H4 (cell line): ENCODE data around the gene COLQ. TPM values are rescaled to one million over a fixed set of nuclear protein-coding genes. Genes with fewer than 3 reads are reported as not detected.

Experiments used
- DNase-seq: peaks from one replicate; pipeline ENCODE4 v3.0.0-alpha.2; 2015; ENCODE audit warnings: low spot score
- total RNA-seq: library from RNA; depleted of rRNA; stranded (reverse); fragments of >200 nt; shearing (Covaris generic); gene quantifications from 2 replicates; pipeline ENCODE4 v1.2.3, GENCODE V29; 2014

The COLQ gene
- total RNA-seq, 1 experiment from 2014 or later = not detected

DNA sequence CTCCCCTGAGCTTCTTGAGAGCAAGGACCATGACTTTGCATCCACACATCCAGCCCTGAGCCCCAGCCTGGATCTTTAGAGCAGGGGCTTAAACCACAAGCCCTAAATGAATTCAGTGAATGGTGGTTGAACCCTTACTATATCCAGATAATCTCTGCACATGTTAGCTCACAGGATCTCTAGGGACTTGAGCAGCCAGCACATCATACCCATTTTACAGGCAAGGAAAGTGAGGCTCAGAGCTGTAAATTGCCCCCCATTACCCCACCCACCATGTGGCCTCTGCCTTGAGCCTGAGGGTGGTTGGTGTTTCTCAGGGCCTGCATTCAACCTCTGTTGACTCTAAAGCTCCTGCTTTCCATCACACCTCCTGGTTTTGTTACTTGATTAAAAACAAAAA, 66.5 kb downstream of the COLQ start:
- DNase-seq = no peak

GRCh38 chr3:15453991-15454625, 67.4 kb downstream of the COLQ start:
- DNase-seq = no peak

- DNase-seq = no peak
Observed at GRCh38 chr3:15453501-15453900, 68.0 kb downstream of the COLQ start.

- no peak for DNase-seq
Observed at GRCh38 chr3:15452961-15453360, 68.5 kb downstream of the COLQ start.

GRCh38 chr3:15452156-15452555, 69.3 kb downstream of the COLQ start:
- DNase-seq = no peak

GRCh38 chr3:15451216-15452113, 70.0 kb downstream of the COLQ start:
- no peak for DNase-seq

- no peak for DNase-seq
Observed at GRCh38 chr3:15450438-15451215, 70.9 kb downstream of the COLQ start.

DNA sequence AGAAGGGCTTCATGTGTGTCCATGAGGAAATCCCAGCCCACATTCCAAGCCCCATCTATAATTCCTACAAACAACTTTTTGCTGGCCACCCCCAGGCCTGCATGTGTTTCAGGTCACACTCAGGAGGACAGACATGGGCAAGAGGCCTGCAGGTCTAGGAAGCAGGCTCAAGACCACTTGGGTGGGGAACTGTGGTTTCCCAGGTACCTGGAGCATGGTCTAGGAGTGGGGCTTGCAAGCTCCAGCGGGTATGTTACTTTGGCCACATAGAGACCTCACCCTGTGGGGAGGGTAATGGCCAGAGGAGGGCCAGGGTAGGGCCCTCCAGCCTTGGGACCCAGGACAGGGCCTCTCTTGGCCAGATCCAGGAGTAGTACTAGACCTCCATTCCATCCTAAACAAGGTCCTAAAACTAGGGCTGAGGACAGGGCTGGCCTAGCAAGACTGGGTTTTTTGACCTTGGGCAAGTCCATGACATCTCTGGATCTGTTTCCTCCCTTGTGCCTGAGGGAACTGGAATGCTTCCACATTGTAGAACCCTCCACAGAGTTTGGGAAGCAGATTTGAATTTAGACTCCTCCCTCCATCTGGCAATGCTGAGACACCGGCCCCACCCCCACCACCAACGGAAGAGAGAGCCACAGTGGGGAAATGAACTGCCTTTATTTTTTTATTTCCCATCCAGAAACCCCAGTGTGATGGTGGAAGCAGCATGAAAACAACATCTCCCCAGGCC, 71.8 kb downstream of the COLQ start:
- DNase-seq = no peak

GRCh38 chr3:15443826-15444524, 77.5 kb downstream of the COLQ start:
- DNase-seq = peak; percentile 17

- DNase-seq = no peak
Observed at GRCh38 chr3:15440891-15441290, 80.6 kb downstream of the COLQ start.

DNA sequence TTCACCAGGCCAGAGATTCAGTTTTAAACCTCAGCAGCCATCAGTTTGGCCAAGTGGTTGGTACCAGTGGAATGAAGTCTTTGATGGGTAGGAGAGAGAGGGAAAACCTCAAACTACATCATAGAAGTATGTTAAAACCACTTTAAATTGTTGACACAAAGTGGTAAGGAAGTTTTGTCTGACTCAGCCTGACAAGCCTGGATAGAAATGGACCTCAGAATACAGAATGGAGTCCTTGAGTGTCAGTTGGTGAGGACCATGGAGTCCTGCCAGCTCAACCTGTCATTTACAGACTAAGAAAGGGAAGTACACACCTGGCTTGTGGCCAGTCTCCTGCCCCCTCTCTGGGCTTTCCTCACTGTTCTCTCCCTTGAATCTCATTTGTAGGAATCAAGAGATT, 82.0 kb downstream of the COLQ start:
- no peak for DNase-seq

DNA sequence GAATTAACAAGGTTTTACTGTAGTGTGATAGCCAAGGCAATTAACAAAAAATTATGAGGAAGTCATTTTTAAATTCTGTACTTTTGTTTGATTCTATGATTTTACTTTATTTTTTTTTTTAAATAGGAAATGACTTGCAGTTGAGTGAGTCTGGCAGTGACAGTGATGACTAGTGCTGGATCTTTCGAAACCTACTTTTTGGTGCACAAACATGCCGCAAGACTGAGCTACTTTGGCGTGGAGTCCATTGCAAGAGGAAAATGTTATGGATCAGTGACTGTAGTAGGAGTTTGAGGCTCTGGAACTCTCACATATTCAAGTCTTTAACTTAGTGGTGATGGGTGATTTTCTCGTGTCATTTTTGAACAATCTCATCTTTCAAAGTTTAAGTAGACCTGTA, 82.5 kb downstream of the COLQ start:
- DNase-seq = no peak

- no peak for DNase-seq
Observed at GRCh38 chr3:15436246-15436645, 85.3 kb downstream of the COLQ start.

- no peak for DNase-seq
Observed at GRCh38 chr3:15434756-15435155, 86.8 kb downstream of the COLQ start.

- no peak for DNase-seq
Observed at GRCh38 chr3:15433531-15433930, 88.0 kb downstream of the COLQ start.

- no peak for DNase-seq
Observed at GRCh38 chr3:15431256-15431837, 90.2 kb downstream of the COLQ start.

DNA sequence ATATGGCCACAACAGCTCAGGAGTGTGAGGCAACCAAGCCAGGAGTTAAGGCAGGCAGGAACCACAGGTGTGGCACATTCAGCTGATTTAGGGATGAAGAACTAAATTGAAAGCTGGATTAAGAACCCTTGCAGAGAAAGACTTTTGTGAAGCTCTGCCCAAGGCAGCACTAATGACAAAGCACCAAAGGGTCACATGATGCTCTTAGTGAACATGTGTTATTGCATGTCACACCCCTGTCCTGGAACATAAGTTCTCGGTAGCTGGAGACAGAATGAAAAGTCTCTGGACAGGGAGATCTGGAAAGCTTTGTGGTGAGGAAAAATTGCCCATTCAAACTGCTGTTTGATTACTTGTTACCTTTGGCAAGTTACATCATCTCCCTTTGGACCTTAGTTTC, 90.9 kb downstream of the COLQ start:
- no peak for DNase-seq

DNA sequence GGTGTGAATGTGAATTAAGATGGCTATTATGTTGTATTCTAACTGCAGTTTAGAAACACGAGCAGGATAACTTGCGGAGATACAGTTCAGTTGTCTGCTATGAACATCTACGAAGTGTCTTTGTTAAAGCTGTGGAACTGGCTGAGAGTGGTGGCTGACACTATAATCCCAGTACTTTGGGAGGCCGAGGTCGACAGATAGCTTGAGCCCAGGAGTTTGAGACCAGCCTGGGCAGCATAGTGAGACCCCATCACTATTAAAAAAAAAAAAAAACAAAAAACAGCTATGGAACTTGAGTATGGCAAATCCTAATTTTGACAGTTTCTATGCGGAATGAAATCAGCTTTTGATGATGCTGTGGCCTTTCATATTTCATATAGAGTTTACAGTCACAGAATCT, 92.4 kb downstream of the COLQ start:
- DNase-seq = no peak

DNA sequence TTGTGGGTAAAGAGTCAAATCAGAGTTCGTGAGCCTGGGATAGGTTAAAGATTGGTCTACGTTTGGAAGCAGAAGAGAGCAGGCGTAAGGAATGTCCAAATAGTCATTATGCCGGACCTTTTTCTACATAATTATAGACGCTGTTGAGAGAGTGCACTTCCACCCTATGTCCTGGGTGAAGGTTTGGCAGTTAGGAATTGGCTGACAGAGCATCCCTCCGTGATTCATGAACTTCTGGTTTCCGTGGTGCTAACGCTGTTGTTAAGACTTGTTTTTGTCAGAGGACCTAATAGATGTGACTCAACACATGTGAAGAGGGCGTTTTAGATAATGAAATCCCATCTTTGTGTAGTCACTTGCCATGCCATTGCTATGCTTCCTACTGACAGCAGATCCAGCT, 93.0 kb downstream of the COLQ start:
- DNase-seq = no peak

DNA sequence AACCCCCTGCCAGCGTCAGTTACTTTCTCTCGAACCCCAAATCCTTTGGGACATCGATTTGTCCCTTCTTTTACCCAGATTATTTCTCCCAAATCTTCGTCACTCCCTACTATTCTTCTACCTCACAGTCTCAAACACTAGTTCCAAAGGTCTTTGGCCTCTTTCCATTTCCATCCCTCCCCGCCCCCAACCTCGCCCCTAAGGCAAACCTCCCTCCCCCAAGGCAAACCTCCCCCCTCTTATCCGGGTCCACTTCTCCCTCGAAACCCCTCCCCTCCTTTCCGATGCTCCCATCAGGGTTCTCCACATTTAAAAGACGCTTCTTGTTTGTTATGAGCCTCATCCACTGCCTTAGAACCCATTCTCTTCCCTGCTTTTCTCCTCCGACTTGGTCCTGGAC, 93.5 kb downstream of the COLQ start:
- no peak for DNase-seq
